Astrocyte of the hippocampus (primary cell): ENCODE results near the gene CD40LG.

Source experiments
- DNase-seq: peaks from one replicate; pipeline ENCODE4 v3.0.0; 2011; ENCODE audit warnings: low read depth, low spot score

The CD40LG gene

GRCh38 chrX:136647677-136648360 is at the start of gene CD40LG:
Gene CD40LG, plus strand, starts transcription at chrX:136648158. Its CDS starts 91 bp downstream, at chrX:136648249.
- no peak for DNase-seq

GRCh38 chrX:136598631-136599030 is 49.3 kb upstream of the CD40LG start:
- no peak for DNase-seq

- no peak for DNase-seq
These were observed 47.9 kb upstream of the CD40LG start for GRCh38 chrX:136600059-136600458.

- no peak for DNase-seq
These were observed 40.7 kb upstream of the CD40LG start for GRCh38 chrX:136607236-136607635.

GRCh38 chrX:136608295-136608933 is 39.5 kb upstream of the CD40LG start:
- peak; percentile 19 for DNase-seq

- no peak for DNase-seq
These were observed 30.8 kb upstream of the CD40LG start for GRCh38 chrX:136616987-136617685.

- DNase-seq = no peak
These were observed 28.0 kb upstream of the CD40LG start for GRCh38 chrX:136619899-136620505.

- DNase-seq = no peak
These were observed 27.2 kb upstream of the CD40LG start for GRCh38 chrX:136620780-136621179.

- DNase-seq = no peak
These were observed 25.4 kb upstream of the CD40LG start for GRCh38 chrX:136622568-136622967.

- no peak for DNase-seq
These were observed 24.6 kb upstream of the CD40LG start for GRCh38 chrX:136623396-136623795.

- no peak for DNase-seq
These were observed 22.7 kb upstream of the CD40LG start for GRCh38 chrX:136625246-136625645.

GRCh38 chrX:136626237-136626636 is 21.7 kb upstream of the CD40LG start:
- no peak for DNase-seq

GRCh38 chrX:136626891-136627290 is 21.1 kb upstream of the CD40LG start:
- DNase-seq = no peak

- no peak for DNase-seq
These were observed 20.5 kb upstream of the CD40LG start for GRCh38 chrX:136627409-136627808.

GRCh38 chrX:136629084-136629750 is 18.7 kb upstream of the CD40LG start:
- no peak for DNase-seq

- no peak for DNase-seq
These were observed 17.1 kb upstream of the CD40LG start for GRCh38 chrX:136630881-136631280.

- DNase-seq = no peak
These were observed 12.7 kb upstream of the CD40LG start for GRCh38 chrX:136635235-136635634.

GRCh38 chrX:136636121-136636520 is 11.8 kb upstream of the CD40LG start:
- no peak for DNase-seq

GRCh38 chrX:136639506-136640176 is 8.3 kb upstream of the CD40LG start:
- DNase-seq = peak; percentile 9

- DNase-seq = no peak
These were observed 4.7 kb upstream of the CD40LG start for GRCh38 chrX:136643243-136643642.

GRCh38 chrX:136646602-136647239 is 1.2 kb upstream of the CD40LG start:
- no peak for DNase-seq
